HEK293 (cell line): ENCODE results near the gene PITPNC1.

Source experiments
- CTCF ChIA-PET: fragments of 350-600 bp; formaldehyde crosslinking; extraction: SDS; loops from one replicate; lab custom pipeline; 2021; ENCODE audit warnings: antibody characterized with exemption; lab: Yijun Ruan, JAX
- POLR2A ChIA-PET: fragments of 300-600 bp; formaldehyde crosslinking; extraction: SDS; loops from one replicate; lab custom pipeline; 2020; ENCODE audit warnings: antibody characterized with exemption, inconsistent platforms; lab: Yijun Ruan, JAX
- H3K27ac ChIP-seq: fragments of 200-500 bp; sonication (Bioruptor generic); 2 replicates; pipeline ENCODE4 v1.5.1; 2014; ENCODE audit warnings: low read depth, low read length, control low read depth, inconsistent platforms; ENCODE audit errors: extremely low read depth
- H3K36me3 ChIP-seq, 2 experiments: fragments of 200-500 bp in 1 of 2; sonication (Bioruptor generic) in 1 of 2; 1 replicate in 1 of 2; 2 replicates in 1 of 2; pipeline ENCODE4 v1.5.1; 2014 to 2017; ENCODE audit warnings: inconsistent platforms in 2 of 2, low read length in 2 of 2; ENCODE audit not compliant: control insufficient read depth in 2 of 2, insufficient read depth in 1 of 2
- H3K4me1 ChIP-seq: fragments of 200-500 bp; sonication (Bioruptor generic); 2 replicates; pipeline ENCODE4 v1.5.1; 2014; ENCODE audit warnings: mild to moderate bottlenecking, low read length, inconsistent platforms; ENCODE audit not compliant: control insufficient read depth, insufficient read depth
- H3K4me3 ChIP-seq: 2 replicates; pipeline ENCODE4 v1.5.1; 2011; ENCODE audit warnings: low read depth, mild to moderate bottlenecking, control low read depth, low read length, moderate library complexity
- H3K9me3 ChIP-seq: fragments of 200-500 bp; sonication (Bioruptor generic); 2 replicates; pipeline ENCODE4 v1.5.1; 2014; ENCODE audit warnings: low read depth, low read length, inconsistent platforms; ENCODE audit not compliant: control insufficient read depth, insufficient read depth
- EGR2 ChIP-seq: fragments of 450-650 bp; formaldehyde crosslinking; IDR thresholded peaks from 2 replicates; pipeline ENCODE4 v1.5.1; 2016; ENCODE audit warnings: low read depth, missing biosample characterization, missing genetic modification characterization
- GFI1B ChIP-seq: fragments of 450-650 bp; formaldehyde crosslinking; IDR thresholded peaks from 2 replicates; pipeline ENCODE4 v1.5.1; 2016; ENCODE audit warnings: missing biosample characterization, missing genetic modification characterization
- HOXD13 ChIP-seq: sonication (generic); formaldehyde crosslinking; IDR thresholded peaks from 2 replicates; pipeline ENCODE4 v1.8.0; 2022; ENCODE audit warnings: missing genetic modification reagents, borderline replicate concordance
- KLF16 ChIP-seq: fragments of 450-650 bp; formaldehyde crosslinking; IDR thresholded peaks from 2 replicates; pipeline ENCODE4 v1.5.1; 2017; ENCODE audit warnings: missing biosample characterization, missing genetic modification characterization
- KLF9 ChIP-seq: fragments of 450-650 bp; formaldehyde crosslinking; IDR thresholded peaks from 2 replicates; pipeline ENCODE4 v1.5.1; 2016; ENCODE audit warnings: missing biosample characterization, missing genetic modification characterization, low read depth
- OVOL3 ChIP-seq: fragments of 450-650 bp; formaldehyde crosslinking; IDR thresholded peaks from 2 replicates; pipeline ENCODE4 v1.5.1; 2016; ENCODE audit warnings: missing biosample characterization, missing genetic modification characterization
- SCRT1 ChIP-seq: fragments of 450-650 bp; formaldehyde crosslinking; IDR thresholded peaks from 2 replicates; pipeline ENCODE4 v1.5.1; 2016; ENCODE audit warnings: missing biosample characterization, missing genetic modification characterization, borderline replicate concordance
- SCRT2 ChIP-seq: fragments of 450-650 bp; formaldehyde crosslinking; IDR thresholded peaks from 2 replicates; pipeline ENCODE4 v1.5.1; 2016; ENCODE audit warnings: missing biosample characterization, missing genetic modification characterization
- ZFP69B ChIP-seq: fragments of 450-650 bp; formaldehyde crosslinking; IDR thresholded peaks from 2 replicates; pipeline ENCODE4 v1.5.1; 2016; ENCODE audit warnings: missing biosample characterization, missing genetic modification characterization
- ZNF133 ChIP-seq: fragments of 450-650 bp; formaldehyde crosslinking; IDR thresholded peaks from 2 replicates; pipeline ENCODE4 v1.5.1; 2016; ENCODE audit warnings: missing biosample characterization, missing genetic modification characterization
- ZNF140 ChIP-seq: fragments of 450-650 bp; formaldehyde crosslinking; IDR thresholded peaks from 2 replicates; pipeline ENCODE4 v1.5.1; 2016; ENCODE audit warnings: missing biosample characterization, missing genetic modification characterization
- ZNF239 ChIP-seq: fragments of 450-650 bp; formaldehyde crosslinking; IDR thresholded peaks from 2 replicates; pipeline ENCODE4 v1.5.1; 2016; ENCODE audit warnings: missing biosample characterization, missing genetic modification characterization
- ZNF335 ChIP-seq: fragments of 450-650 bp; formaldehyde crosslinking; conservative IDR thresholded peaks from 2 replicates; pipeline ENCODE4 v1.5.1; 2016; ENCODE audit warnings: missing biosample characterization, missing genetic modification characterization
- ZNF354C ChIP-seq: fragments of 450-650 bp; formaldehyde crosslinking; IDR thresholded peaks from 2 replicates; pipeline ENCODE4 v1.5.1; 2016; ENCODE audit warnings: missing biosample characterization, missing genetic modification characterization, low read depth, borderline replicate concordance
- ZNF549 ChIP-seq: fragments of 450-650 bp; IDR thresholded peaks from 2 replicates; pipeline ENCODE4 v1.5.1; 2018; ENCODE audit warnings: missing biosample characterization, missing genetic modification characterization, mild to moderate bottlenecking, inconsistent platforms, moderate library complexity
- ZNF580 ChIP-seq: fragments of 450-650 bp; formaldehyde crosslinking; IDR thresholded peaks from 2 replicates; pipeline ENCODE4 v1.5.1; 2016; ENCODE audit warnings: missing biosample characterization, missing genetic modification characterization
- ZNF600 ChIP-seq: fragments of 450-650 bp; formaldehyde crosslinking; IDR thresholded peaks from 2 replicates; pipeline ENCODE4 v1.5.1; 2016; ENCODE audit warnings: missing biosample characterization, missing genetic modification characterization
- ZNF660 ChIP-seq: fragments of 450-650 bp; IDR thresholded peaks from 2 replicates; pipeline ENCODE4 v1.5.1; 2018; ENCODE audit warnings: missing biosample characterization, mild to moderate bottlenecking, missing genetic modification characterization
- ZNF670 ChIP-seq: fragments of 450-650 bp; formaldehyde crosslinking; IDR thresholded peaks from 2 replicates; pipeline ENCODE4 v1.5.1; 2016; ENCODE audit warnings: missing biosample characterization, missing genetic modification characterization, low read depth
- ZNF692 ChIP-seq: fragments of 450-650 bp; formaldehyde crosslinking; IDR thresholded peaks from 2 replicates; pipeline ENCODE4 v1.5.1; 2016; ENCODE audit warnings: missing biosample characterization, missing genetic modification characterization
- ZNF747 ChIP-seq: fragments of 450-650 bp; formaldehyde crosslinking; IDR thresholded peaks from 2 replicates; pipeline ENCODE4 v1.5.1; 2016; ENCODE audit warnings: missing biosample characterization, missing genetic modification characterization
- ZNF776 ChIP-seq: fragments of 450-650 bp; formaldehyde crosslinking; IDR thresholded peaks from 2 replicates; pipeline ENCODE4 v1.5.0; 2017; ENCODE audit warnings: missing biosample characterization, missing genetic modification characterization, borderline replicate concordance
- ZSCAN23 ChIP-seq: fragments of 450-650 bp; formaldehyde crosslinking; IDR thresholded peaks from 2 replicates; pipeline ENCODE4 v1.5.1; 2016; ENCODE audit warnings: missing biosample characterization, missing genetic modification characterization

Gene PITPNC1

DNA sequence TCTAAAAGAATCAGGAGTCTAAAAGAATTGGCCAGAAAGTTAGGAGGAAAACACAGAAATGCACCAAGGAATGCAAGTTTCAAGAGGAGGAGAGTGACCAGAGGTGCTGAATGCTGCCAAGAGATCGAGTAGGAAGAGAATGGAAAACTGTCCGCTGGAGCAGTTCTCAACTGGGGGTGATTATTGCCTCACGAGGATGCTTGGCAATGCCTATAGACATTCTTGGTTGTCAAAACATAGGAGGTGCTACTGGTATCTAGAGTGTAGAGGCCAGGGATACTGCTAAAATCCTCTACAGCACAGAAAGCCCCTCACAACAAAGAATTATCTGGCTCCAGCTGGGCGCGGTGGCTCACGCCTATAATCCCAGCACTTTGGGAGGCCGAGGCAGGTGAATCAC is 258.6 kb downstream of the PITPNC1 start:
- Histone ChIP-seq H3K27ac (no peak overlapping the region), H3K9me3 (no peaks in the 10 kb centered on the region), H3K4me1 (no peaks in the 10 kb centered on the region; the same call in 1 of the 2 replicates), H3K36me3 (no peaks in the 10 kb centered on the region; a peak in 1 of 3 replicates), H3K4me3 (no peak overlapping the region)
- POLR2A ChIA-PET, result no interaction called here
- TF ChIP-seq ZNF239 (tag by site-specific recombination) (no peak), ZFP69B (no peak), ZNF600 (tag by site-specific recombination) (no peak), GFI1B (tag by site-specific recombination) (no peak), EGR2 (tag by site-specific recombination) (no peak)
- CTCF ChIA-PET, result no interaction called here

- CTCF ChIA-PET, result interaction anchor here (0.6 kb wide), 1 partner anchor 52 kb away, joined by 4 read pairs; no protein-coding TSS in a partner anchor
Observed at GRCh38 chr17:67636312-67636711, 259.2 kb downstream of the PITPNC1 start.

GRCh38 chr17:67636834-67637520 is 259.9 kb downstream of the PITPNC1 start:
- no peak overlapping the region for H3K27ac ChIP-seq
- no peaks in the 10 kb centered on the region for H3K9me3 ChIP-seq
- no peak overlapping the region for H3K4me3 ChIP-seq
- CTCF ChIA-PET, result interaction anchor here (0.6 to 1.4 kb wide), 6 partner anchors 8 to 146 kb away, joined by 3 to 6 read pairs (median 4); no protein-coding TSS in a partner anchor
- no peak for TF ChIP-seq ZNF133 (tag by site-specific recombination)
- no peak for TF ChIP-seq ZNF140
- TF ChIP-seq KLF16, result no peak
- H3K36me3 ChIP-seq, result no peaks in the 10 kb centered on the region; a peak in 1 of 3 replicates
- POLR2A ChIA-PET, result no interaction called here
- no peaks in the 10 kb centered on the region; the same call in 1 of the 2 replicates for H3K4me1 ChIP-seq

More at GRCh38 chr17:67636312-67636711, 259.2 kb downstream of the PITPNC1 start:
- no peak overlapping the region for H3K4me3 ChIP-seq
- no peaks in the 10 kb centered on the region for H3K9me3 ChIP-seq
- H3K4me1 ChIP-seq, result no peaks in the 10 kb centered on the region; the same call in 1 of the 2 replicates
- no peak overlapping the region for H3K27ac ChIP-seq
- POLR2A ChIA-PET, result no interaction called here
- TF ChIP-seq SCRT2 (tag by site-specific recombination) (0 out of 2 replicates have a peak, but pooled peaks have one; percentile 28), OVOL3 (tag by site-specific recombination) (no peak)
- H3K36me3 ChIP-seq, result no peaks in the 10 kb centered on the region; a peak in 1 of 3 replicates

- POLR2A ChIA-PET, result no interaction called here
- CTCF ChIA-PET, result interaction anchor here (0.6 to 1.4 kb wide), 5 partner anchors 10 to 263 kb away, joined by 3 to 6 read pairs (median 3); no protein-coding TSS in a partner anchor
- Histone ChIP-seq H3K4me3 (no peak overlapping the region), H3K36me3 (no peaks in the 10 kb centered on the region), H3K27ac (no peak overlapping the region), H3K4me1 (no peaks in the 10 kb centered on the region; the same call in 1 of the 2 replicates), H3K9me3 (no peaks in the 10 kb centered on the region)
- TF ChIP-seq ZNF335 (tag by site-specific recombination) (no peak), ZNF354C (no peak)
Observed at GRCh38 chr17:67637901-67638641, 261.0 kb downstream of the PITPNC1 start.

- Histone ChIP-seq H3K9me3 (no peaks in the 10 kb centered on the region), H3K36me3 (no peaks in the 10 kb centered on the region), H3K27ac (no peak overlapping the region), H3K4me1 (no peaks in the 10 kb centered on the region; the same call in 1 of the 2 replicates), H3K4me3 (no peak overlapping the region)
- ChIA-PET POLR2A (no interaction called here), CTCF (interaction anchor here (0.8 kb wide), 1 partner anchor 264 kb away, joined by 3 read pairs; no protein-coding TSS in a partner anchor)
- TF ChIP-seq ZSCAN23 (tag by site-specific recombination) (no peak), ZNF549 (tag by site-specific recombination) (no peak), HOXD13 (CRISPR knock-in tag) (no peak), ZNF692 (tag by site-specific recombination) (no peak), ZNF670 (tag by site-specific recombination) (no peak), EGR2 (tag by site-specific recombination) (no peak), ZNF580 (tag by site-specific recombination) (no peak), ZNF747 (tag by site-specific recombination) (no peak), ZNF660 (tag by site-specific recombination) (no peak), ZNF776 (no peak), KLF9 (no peak), SCRT1 (tag by site-specific recombination) (no peak)
Observed at GRCh38 chr17:67638871-67639270, 261.8 kb downstream of the PITPNC1 start.
